Stimulated activated CD4-positive, alpha-beta T cell treated with anti-CD3 and anti-CD28 coated beads, Interleukin-1b, Interleukin-23, amount 100 ng/mL, for 24 hours (primary cell): ENCODE measurements around the gene SPAG9.
A peak's percentile ranks its signal among the peaks of the same experiment; 100 is the strongest.
"Not testable (repeated sequence)": the region's sequence is repeated elsewhere in the genome, so short reads cannot be mapped to it uniquely, and the experiment has no call there.

Experiments used
- DNase-seq, 4 experiments: peaks; one replicate each; pipeline ENCODE4 v3.0.0-alpha.2; 2020; ENCODE audit warnings: low read depth in 4 of 4, low spot score in 1 of 4

Gene SPAG9

DNA sequence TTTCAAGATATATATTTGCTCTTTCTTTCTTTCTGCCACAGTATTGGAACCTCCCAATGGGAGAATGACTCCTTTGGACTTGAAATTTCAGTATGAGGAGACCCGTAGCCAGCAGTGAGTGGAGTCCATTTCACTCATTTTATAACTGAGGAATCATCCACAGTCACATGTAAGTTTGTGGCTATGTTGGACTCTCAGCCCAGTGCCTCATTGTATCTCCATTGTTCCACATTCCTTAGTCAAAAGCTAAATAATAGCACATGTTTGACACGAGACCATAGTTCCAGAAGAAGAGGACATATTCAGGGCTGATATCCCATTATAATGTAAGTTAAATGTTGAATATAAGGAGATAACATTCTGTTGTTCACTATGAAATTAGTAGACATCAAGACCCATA is 12.7 kb upstream of the SPAG9 start:
- no peak for DNase-seq

DNA sequence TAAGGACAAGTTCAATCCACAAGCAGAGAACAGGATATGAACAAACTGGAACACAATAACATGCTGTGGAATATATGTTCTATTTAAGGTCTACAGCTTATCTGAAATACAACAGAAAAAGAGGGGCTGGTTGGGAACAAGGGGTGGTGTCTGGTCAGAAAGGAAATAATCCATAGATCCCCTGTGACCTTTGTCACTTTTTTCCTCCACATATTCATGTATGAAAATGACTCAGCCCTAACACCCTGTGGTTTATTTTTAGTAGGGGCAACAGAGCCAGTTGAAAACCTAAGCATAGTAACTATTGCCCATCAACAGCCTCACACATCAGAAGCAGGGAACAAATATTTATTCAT is 12.3 kb upstream of the SPAG9 start:
- DNase-seq, result no peak

DNA sequence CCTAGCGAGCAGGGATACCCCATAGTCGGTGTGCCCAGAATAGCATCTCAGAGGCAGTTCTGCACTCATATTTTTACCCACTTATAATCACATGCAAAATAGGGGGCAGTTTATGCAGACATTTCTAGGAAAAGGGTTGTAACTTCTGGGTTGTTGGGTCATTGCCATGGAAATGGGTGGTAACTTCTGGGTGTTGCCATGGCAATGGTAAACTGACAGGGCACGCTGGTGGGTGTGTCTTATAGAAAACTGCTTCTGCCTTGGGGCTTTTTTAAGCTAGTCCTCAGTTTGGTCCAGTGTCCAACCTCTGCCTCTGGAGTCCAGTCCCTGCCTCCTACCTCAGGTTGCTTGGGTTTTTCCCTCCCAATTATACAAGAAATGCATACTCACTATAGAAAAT is 7.4 kb upstream of the SPAG9 start:
- no peak for DNase-seq

DNA sequence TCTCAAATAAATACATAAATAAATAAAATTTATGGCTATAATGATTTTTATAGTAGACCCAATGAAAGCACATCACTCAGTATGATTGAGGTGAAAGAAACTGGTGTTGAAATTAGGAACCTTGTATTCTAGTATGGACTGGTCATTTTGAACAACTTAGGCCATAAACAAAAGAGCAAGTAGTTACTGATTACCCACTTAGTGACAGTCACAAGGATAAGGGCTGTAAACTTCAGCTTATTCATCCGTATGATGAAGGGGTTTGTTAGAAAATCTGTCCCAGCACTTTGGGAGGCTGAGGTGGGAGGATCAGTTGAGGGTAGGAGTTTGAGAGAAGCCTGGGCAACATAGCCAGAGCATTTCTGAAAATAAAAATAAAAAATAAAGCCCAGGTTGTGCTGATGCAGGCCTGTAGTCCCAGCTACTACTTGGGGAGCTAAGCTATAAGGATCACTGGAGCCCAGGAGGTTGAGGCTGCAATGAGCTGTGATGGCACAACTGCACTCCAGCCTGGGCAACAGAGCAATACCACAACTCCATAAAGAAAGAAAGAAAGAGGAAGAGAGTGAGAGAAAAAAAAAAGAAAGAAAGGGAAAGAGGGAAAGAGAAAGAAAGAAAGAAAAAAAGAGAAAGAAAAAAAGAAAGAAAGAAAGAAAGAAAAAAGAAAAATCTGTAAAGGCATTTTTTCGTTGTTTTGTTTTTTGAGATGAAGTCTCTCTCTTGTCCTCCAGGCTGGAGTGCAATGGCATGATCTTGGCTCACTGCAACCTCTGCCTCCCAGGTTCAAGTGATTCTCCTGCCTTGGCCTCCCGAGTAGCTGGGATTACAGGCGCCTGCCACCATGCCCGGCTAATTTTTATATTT is 4.2 kb upstream of the SPAG9 start:
- no peak for DNase-seq

DNA sequence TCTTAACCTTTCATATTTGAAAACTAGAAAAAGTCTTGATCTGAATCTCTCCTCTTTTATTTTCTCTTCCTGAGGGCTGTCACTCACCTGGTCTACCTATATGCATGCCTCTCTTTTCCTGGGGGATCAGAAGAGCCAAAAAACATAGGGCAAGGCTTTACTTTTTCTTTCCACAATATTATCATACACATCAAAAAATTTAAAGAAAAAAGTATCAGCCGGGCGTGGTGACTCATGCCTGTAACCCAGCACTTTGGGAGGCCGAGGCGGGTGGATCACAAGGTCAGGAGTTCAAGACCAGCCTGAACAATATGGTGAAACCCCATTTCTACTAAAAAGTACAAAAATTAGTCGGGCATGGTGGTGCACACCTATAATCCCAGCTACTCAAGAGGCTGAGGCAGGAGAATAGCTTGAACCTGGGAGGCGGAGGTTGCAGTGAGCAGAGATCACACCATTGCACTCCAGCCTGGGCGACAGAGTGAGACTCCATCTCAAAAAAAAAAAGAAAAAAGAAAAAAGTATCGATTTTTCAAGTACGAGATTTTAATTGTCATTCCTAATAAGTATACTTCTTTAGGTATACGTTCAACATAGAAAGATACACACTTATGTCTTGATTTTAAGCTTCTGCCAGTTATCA is 1.9 kb upstream of the SPAG9 start:
- not testable (repeated sequence) for DNase-seq

DNA sequence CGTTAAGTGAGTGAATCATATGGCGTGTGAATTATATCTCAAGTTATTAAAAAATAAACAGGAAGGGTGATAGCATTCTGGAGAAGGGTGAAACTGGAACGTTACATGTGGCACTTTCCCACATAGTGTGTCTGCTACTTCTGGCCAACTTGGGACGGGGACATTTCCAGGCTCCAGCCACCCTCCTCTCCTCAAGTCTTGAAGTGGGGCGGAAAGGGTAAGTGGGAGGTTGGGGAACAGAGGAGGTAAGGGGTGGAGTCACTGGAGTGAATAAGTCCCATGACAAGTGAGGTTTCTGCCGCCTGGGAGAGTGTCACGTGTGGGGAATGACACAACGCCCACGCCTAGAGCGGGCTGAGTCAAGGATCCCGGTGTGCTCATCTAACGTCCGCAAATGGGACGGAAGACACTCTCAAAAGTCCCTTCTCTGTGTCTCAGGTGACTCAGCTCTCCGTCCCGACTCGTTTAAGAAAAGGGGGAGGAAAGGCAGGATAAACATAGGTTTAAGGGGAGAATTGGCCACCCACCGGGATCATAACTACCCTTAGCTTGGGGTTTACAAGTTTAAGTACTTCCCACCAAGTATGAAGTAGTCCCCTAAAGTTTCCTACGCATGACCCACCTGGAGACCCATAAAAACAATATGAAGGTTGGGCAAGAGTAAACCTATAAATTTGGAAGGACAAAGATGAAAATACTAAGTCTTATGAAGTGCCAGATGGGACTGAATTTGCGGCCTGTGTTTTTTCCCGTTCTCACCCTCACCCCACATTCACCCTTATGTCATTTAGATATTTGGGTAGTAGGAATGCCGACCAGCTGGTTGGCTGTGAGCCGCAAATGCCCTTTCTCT is 1.2 kb upstream of the SPAG9 start:
- peak; percentile 72 to 91 (median 78) for DNase-seq

DNA sequence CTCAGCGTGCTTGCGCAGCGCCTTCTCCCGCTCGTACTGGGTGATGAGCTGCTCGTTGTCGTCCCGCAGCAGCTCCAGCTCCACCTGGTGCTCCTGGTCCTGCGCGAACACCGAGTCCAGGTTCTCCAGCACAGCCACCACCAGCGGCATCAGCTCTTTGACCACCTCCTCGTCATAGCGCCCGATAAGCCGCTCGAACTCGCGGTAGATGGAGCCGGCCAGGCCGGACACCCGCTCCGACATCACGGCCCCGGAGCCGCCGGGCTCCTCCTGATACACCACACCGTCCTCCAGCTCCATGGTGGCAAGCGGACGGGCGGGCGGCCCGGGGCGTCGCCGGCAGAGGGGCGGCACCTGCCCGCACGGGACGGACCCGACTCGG is 320 bp downstream of the SPAG9 start:
- DNase-seq, result no peak

DNA sequence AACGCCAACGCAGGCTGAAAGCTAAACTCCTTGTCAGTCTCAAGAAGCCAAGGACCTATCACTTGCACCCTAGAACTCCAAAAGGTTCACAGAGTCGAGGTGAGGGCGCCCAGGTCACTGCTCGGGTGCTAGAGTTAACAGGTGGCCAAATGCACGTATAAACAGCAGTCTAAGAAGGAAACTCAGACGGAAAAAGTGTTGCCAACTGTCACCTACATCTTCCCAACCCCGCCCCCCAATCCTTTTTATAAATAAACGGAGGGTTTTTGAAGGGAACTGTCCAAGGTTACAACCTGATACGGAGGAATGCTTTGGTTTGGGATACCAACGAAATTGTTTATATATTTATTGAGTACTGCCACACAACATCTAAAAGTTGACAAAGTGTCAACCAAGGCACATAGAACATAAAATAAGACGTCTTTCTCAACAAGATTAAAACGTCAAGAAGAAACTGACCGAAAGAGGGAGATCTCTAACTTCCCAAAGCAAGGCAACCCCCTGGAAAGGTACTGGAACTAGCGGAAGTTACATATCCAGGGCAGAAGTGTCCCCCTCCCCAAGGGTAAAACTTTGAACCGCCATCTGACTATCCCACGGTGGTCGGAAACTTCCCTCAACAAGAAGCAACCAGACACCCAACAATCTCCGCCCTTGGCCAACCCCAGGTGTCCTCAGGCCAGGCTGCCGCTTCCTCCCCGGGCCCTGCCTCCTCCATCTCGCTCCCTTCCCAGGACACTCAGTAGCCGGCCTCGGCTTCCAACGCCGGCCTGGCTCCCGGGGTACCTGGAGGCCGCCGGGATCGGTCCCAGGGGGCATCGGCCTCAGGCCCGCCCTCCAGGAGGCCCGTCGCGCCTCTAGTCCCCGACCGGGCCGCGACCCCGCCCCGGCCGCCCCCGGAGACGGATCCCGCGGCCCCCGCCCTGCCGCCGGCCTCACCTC is 982 bp downstream of the SPAG9 start:
- DNase-seq, result no peak

DNA sequence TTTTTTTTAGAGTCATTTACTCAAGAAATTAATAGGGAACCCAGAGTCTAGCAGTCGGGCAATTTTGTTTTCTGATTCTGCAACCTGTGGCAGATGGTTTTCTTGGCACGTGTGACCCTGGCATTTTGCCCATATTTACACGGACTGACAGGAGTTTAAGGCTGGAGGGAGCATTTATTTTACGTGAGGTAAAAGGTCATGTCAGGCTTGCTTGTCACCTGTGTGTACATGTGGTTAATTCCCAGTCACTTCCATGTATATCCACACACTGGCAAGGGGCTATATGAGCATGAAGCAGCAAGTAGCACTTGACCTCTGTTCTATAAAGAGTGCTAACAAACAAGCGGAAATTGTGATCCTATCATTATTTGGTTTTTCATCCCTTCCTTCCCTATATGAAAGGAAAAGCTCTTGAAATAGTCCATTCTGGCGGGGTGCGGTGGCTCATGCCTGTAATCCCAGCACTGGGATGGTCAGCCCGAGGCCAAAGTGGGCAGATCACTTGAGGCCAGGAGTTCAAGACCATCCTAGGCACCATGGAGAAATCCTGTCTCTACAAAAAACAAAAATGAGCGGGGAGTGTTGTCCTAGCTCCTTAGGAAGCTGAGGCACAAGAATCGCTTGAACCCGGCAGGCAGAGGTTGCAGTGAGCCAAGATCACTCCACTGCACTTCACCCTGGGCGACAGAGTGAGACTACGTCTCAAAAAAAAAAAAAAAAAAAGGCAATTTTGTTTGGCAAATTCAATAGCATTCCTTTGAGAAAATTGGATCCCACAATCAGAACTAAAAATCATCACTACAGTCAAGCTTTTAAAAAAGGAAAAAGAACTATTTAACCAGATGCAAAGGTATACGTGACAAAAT is 2.1 kb downstream of the SPAG9 start:
- no peak for DNase-seq

DNA sequence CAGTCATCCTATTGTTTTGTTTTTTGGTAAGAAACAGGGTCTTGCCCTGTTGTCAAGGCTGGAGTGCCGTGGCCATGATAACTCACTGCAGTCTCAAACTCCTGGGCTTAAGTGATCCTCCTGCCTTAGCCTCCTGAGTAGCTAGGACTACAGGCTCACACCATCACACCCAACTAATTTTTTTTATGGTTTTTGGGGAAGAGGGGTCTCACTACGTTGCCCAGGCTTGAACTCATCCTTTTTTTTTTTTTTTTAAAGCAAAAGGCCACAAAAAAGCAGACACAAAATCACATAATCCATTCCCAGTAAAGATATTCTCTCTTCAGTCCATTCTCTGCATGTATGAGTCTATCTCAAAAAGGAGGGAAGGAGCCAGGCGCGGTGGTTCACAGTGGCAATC is 5.5 kb downstream of the SPAG9 start:
- DNase-seq, result no peak

DNA sequence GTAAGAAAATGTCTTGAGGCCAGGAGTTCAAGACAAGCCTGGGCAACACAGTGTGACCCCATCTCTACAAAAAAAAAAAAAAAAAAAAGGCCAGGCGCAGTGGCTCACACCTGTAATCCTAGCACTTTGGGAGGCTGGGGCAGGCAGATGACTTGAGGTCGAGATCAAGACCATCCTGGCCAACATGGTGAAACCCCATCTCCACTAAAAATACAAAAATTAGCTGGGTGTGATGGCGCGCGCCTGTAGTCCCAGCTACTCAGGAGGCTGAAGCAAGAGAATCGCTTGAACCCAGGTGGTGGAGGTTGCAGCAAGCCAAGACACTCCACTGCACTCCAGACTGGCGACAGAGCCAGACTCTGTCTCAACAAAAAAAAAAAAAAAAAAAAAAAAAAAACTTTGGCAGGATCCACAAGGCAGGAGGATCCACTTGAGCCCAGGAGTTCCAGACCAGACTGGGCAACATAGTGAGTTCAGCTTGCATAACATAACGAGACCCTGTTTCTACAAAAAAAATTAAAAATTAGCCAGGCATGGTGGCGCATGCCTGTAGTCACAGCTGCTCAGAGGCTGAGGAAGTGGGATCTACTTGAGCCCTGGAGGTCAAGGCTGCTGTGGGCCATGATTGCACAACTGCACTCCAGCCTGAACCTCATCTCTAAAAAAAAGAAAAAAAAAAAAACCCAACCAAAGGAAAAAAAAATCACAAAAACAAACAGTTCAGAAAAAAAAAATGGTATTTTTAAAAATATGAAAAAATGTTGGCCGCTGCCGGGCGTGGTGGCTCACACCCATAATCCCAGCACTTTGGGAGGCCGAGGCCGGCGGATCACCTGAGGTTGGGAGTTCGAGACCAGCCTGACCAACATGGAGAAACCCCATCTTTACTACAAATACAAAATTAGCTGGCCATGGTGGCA is 8.1 kb downstream of the SPAG9 start:
- DNase-seq, result not testable (repeated sequence)

DNA sequence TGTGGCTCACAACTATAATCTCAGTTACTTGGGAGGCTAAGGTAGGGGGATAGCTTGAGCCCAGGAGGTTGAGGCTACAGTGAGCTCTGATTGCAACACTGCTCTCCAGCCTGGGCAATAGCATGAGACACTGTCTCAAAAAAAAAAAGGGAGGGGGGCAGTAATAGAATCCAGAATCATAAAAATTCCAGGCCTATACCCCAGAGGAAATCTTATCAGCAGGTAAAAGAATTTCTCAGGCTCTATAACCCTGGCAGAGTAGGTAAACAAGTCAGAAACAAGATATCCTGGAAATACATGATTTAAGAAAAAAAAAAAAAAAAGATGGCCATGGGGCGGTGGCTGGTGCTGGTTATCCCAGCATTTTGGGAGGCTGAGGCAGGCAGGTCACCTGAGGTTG is 12.9 kb downstream of the SPAG9 start:
- no peak for DNase-seq

DNA sequence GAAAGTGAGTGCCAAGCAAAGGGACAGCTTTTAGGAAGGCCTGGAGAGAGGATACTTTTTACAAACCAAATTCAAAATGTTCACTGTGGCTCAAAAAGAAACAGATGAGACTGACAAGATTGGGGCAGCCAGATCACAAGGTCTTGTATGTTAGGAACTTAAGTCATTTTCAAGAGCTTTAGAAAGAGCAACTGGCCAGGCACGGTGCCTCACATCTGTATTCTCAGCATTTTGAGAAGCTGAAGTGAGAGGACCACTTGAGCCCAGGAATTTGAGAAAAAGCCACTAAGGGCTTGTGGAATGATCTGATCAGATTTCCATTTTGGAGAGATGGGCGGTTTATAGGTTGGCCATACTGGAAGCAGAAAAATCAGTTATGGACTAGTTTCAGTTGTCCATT is 17.2 kb downstream of the SPAG9 start:
- DNase-seq, result no peak

DNA sequence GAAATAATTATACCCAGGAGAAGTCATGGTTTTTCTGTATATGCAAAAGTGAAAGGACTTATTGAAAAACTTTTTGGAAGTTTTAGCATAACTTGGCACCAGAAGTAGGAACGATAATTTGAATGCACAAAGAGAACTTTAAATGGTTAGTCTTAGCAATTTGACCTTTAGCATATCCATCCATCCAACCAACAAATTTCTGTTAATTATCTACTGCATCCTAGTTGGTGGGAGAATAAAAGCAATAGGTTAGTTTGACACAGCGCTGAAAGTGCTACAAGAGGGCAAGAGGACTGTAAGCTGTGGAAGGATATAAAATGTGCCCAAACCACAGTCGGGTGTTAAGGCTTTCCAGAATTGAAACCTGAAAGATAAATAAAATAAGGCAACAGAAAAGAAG is 17.6 kb downstream of the SPAG9 start:
- DNase-seq, result no peak

DNA sequence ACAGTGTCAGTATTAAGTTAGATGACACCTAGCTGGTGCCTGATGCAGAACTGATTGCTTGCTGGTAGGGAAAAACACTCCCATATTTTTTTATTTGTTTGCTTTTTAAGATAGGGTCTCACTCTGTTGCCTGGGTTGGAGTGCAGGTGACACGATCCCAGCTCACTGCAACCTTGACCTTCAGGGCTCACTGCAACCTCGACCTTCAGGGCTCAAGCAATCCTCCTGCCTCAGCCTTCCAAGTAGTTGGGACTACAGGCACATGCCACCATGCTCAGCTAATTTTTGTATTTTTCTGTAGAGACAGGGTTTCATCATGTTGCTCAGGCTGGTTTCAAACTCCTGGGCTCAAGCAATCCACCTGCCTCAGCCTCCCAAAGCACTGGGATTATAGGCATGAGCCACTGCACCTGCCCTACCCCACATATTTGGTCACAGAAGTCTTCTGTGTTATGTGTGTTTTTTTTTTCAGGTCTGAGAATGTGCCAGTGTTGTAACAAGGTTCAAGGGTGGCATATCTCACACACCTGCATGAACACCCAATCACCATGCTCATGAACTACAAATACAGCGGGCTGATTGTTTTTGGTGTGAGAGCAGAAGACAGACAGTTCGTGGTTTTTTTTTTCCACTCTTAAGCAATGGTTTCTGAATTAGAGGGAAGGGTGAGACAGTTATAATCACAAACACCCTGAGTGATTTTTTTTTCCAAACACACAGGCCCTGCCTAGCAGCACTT is 22.8 kb downstream of the SPAG9 start:
- DNase-seq, result no peak

DNA sequence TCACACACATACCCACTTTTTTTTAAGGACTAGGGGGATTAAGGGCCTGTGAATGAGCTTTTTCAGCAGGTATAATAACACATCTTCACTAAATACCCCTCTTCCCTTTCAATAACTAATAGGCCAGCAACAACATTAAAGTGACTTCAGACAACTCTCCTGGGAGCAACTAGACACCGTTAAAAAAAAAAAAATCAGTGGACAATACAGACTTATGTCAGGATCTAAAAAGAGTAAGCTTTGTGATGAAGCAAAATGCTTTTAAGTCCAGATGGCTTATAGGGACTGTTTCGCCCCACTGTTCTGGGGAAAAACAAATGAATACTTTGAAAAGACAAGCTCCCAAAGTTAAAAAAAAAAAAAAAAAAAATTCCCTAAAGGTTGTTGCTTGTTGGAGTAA is 29.0 kb downstream of the SPAG9 start:
- DNase-seq, result no peak

DNA sequence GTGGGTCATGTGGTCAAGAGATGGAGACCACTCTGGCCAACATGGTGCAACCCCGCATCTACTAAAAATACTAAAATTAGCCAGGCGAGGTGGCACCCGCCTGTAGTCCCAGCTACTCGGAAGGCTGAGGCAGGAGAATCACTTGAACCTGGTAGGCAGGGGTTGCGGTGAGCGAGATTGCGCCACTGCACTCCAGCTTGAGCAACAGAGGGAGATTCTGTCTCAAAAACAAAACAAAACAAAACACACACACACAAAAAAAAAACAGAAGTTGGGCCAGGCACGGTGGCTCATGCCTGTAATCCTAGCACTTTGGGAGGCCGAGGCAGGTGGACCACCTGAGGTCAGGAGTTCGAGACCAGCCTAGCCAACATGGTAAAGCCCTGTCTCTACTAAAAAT is 31.8 kb downstream of the SPAG9 start:
- not testable (repeated sequence) for DNase-seq

DNA sequence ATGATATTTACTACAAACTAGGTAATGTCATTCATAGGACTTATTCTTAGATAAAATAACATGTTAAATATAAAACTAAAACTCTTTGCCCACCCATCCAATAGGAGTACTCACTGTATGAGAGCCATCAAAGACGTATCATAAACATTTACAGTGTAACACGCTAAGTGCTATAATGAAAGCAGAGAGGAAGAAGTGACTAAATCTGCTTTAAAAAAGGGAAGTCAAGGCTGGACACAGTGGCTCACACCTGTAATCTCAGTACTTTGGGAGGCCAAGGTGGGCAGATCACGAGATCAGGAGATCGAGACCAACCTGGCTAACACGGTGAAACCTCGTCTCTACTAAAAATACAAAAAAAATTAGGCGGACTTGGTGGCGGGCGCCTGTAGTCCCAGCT is 32.4 kb downstream of the SPAG9 start:
- DNase-seq, result no peak
